GM21423 (cell line): ENCODE measurements around the gene ELK3.
"Not testable (repeated sequence)": the region's sequence is repeated elsewhere in the genome, so short reads cannot be mapped to it uniquely, and the experiment has no call there.

Source experiments
- ATAC-seq: cut with Tn5 transposase; IDR thresholded peaks from one replicate; pipeline ENCODE4 v1.9.1; 2021; ENCODE audit warnings: mild to moderate bottlenecking, moderate library complexity; ENCODE audit not compliant: unreplicated experiment

The ELK3 gene

GRCh38 chr12:96300064-96300463, 105.9 kb downstream of the ELK3 start:
- no peak for ATAC-seq

DNA sequence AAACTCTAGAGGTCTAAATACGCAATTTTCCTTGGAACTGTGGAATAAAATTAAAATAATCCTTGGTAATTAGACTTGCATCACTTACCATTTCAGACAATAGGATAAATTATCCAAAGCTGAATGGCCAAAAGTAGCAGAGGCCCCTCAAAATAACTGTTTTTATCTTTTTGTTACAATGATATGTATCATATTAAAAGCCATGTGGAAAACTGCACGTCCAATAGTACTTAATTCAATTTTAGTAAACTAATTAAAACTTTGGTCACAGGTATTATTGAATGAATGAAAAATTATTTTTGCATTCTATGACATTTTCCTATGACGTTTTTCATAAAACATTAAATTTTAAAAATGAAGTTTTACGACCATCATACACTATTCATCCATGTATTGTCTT, 107.6 kb downstream of the ELK3 start:
- no peak for ATAC-seq

GRCh38 chr12:96302687-96303310, 108.6 kb downstream of the ELK3 start:
- ATAC-seq: no peak

- no peak for ATAC-seq
Measured at GRCh38 chr12:96303653-96304052, 109.5 kb downstream of the ELK3 start.

DNA sequence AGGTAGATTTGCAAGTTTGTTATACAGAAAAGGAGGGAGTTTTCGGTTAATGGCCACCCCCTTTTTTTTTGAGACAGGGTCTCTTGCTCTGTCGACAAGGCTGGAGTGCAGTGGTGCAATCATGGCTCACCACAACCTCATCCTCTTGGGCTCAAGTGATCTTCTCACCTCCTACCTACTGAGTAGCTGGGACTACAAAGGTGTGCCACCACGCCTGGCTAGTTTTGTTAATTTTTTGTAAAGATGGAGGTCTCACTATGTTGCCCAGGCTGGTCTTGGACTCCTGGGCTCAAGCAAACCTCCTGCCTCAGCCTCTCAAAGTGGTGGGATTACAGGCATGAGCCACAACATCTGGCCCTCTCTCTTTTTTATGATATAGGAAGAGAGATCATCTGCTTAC, 111.5 kb downstream of the ELK3 start:
- ATAC-seq: no peak

DNA sequence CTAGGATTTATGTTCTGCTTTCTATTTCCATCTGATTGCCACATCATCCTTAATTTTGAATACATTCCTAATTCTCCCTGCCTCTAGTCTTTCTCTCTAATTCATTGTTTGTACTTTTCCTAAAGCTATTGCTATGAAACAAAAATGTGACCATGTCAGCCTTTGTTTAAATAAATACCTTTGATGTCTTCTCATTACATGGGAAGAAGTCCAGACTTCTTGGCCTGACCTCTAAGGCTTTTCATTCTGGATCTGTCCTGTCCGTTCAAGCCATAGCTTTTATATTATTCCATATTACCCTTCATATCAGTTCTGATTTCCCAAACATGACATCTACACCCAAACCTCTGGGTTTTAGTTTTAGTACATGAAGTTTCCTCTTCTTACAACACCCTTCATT, 114.7 kb downstream of the ELK3 start:
- ATAC-seq: no peak

DNA sequence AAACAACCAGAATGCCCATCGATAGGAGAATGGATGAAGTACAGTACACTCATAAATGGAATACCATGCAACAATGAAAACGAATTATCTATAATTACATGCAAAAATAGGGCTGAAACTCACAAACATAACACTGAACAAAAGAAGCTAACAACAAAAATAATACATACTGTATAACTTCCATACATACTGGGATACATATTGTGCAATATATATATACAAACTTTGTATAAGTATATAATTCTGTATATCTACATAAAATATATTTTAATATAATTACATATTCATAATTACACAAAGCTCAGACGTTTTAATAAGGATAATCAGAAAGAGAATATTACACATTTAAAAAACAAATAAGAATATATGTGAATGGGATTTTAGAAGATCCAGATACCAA, 115.9 kb downstream of the ELK3 start:
- no peak for ATAC-seq

DNA sequence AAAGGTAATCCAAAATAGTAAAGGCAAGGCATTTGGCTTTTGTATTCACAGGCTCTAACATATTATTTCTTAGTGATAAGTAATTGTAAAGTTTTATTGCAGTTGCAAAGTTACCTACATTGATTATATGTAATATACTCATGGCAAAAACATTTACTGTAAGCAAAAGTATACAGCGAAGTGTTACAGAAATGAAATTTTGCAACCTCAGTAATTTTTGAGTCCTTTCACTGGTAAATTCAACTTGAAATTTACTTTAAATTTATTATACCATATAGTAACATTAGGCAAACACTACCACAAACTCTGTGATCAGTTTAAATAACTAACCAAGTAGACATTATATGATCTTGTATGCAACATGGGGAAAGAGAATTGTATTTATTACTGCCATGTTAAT, 117.0 kb downstream of the ELK3 start:
- no peak for ATAC-seq

- ATAC-seq: no peak
Measured at GRCh38 chr12:96313606-96314005, 119.4 kb downstream of the ELK3 start.

GRCh38 chr12:96314723-96315122, 120.5 kb downstream of the ELK3 start:
- ATAC-seq: no peak

GRCh38 chr12:96315741-96316481, 121.7 kb downstream of the ELK3 start:
- ATAC-seq: not testable (repeated sequence)

- not testable (repeated sequence) for ATAC-seq
Measured at GRCh38 chr12:96317801-96318200, 123.6 kb downstream of the ELK3 start.
